ENCODE measurements around the gene SULT6B1.

SULT6B1 gene

DNA sequence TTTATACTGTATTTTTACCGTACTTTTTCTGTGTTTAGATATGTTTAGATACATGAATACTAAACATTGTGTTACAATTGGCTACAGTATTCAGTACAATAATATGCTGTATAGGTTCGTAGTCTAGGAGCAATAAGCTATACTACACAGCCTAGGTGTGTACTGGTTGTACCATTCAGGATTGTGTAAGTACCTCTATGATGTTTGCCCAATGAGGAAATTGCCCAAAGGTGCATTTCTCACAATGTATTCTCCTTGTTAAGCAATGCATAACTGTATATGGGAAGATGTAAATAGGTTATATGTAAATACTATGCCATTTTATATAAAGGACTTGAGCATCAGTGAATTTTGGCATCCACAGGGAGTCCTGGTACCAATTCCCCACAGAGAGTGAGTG is 42.4 kb downstream of the SULT6B1 start:
- no peak for DNase-seq

GRCh38 chr2:37143974-37144373 is 44.5 kb downstream of the SULT6B1 start:
- no peak for DNase-seq

GRCh38 chr2:37142546-37142945 is 45.9 kb downstream of the SULT6B1 start:
- no peak for DNase-seq

- DNase-seq = no peak
Measured at GRCh38 chr2:37132914-37133313, 55.6 kb downstream of the SULT6B1 start.

DNA sequence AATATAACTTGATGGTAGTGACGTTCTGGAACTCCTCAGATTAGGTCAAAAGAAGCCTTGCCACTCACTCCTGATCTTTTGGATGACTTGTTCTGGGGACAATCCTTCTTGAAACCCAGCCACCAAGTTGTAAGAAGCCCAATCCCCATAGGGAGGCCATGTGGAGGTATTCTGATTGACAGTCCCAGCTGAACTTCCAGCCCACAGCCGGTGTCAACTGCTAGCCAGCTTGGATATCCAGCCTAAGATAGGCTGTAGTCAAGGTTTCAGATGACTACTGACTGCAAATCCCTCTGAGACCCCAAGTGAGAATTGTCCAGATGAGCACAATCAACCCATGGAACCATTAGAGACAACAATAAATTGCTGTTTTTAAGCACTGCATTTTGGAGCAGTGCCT is 63.1 kb downstream of the SULT6B1 start:
- no peak for DNase-seq

DNA sequence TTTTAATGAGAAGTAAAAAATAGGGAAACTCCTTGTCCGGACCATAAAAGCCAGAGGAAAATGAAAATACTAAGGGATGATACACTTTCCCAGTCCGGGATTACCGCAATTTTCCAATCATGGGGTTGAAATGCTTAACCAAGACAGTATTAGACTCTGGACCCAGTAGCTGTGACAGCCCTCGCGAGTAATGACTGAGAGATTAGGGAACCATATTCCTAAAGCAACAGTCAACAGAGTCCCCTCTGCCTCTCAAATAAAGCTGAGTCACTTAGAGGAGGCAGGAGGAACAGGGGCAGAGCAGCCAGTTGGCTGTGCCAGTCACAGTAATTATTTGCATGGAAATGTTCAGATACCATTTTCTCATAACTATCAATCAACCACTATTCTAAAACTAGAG is 69.3 kb downstream of the SULT6B1 start:
- no peak for DNase-seq

Measured in stimulated activated CD4-positive, alpha-beta T cell treated with anti-CD3 and anti-CD28 coated beads, Interleukin-1b, Interleukin-23, amount 100 ng/mL, for 48 hours (primary cell).